CMK (cell line): ENCODE results near the gene VAV3.

Experiments
- DNase-seq: peaks from one replicate; pipeline ENCODE4 v3.0.0-alpha.2; 2010; ENCODE audit warnings: low read depth

VAV3 gene

GRCh38 chr1:107883562-107883961, 81.4 kb downstream of the VAV3 start:
- no peak for DNase-seq

GRCh38 chr1:107879927-107880326, 85.1 kb downstream of the VAV3 start:
- no peak for DNase-seq

- no peak for DNase-seq
These were observed 85.6 kb downstream of the VAV3 start for GRCh38 chr1:107879346-107879745.

DNA sequence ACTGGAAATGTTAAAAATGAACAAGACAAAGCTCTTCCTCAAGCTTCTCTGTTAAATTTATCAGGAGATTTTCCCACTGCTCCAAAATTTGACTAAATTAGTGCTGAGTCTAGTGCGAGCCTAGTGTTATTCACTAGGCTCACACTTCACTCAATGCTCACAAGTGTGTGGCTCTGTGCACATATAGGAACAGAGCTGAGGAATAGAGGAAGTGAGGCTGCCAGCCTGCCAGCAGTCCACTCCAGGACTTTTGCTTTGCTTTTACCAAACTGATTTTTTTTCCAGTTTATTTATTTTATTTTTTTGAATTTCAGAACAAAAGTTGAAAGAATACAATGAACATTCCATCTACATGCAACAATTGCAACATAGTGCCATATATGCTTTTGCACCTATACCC, 87.2 kb downstream of the VAV3 start:
- no peak for DNase-seq

DNA sequence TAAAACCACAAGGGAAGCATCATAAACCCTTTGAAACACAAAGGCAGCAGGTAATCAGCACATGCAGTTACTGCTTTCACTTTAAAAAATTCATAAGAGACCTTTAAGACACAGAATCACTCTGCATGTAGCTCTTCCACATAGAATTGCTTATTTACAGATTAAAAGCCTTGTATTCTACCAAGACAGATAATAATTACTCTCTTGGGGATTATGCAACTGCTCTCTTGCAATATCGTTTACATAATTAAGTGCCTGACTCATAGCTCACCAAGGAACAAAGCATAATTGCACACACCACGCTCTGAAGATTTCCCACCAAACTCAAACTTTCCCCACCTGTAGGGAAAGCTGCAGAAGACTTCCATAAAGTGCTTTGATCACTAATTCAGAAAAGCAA, 87.9 kb downstream of the VAV3 start:
- no peak for DNase-seq

GRCh38 chr1:107875689-107876088, 89.3 kb downstream of the VAV3 start:
- no peak for DNase-seq

DNA sequence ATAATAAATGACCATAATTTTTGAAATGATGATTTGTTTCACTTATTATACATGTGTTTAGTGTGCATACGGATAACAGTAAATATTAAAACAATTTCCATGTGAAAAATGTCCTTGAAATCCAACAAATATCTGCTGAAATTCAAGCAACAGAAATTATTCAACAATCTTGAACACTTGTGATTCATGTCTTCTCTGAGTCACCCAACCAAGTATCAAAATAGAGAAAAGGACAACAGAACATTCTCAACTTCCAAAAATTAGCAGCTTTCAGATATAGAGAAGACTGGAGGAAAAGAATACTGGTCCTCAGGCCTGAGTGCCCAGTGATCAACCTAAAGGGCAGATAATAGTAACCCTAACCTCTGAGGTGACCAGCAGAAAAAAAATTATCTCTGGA, 90.8 kb downstream of the VAV3 start:
- no peak for DNase-seq

GRCh38 chr1:107871687-107872395, 93.1 kb downstream of the VAV3 start:
- no peak for DNase-seq

DNA sequence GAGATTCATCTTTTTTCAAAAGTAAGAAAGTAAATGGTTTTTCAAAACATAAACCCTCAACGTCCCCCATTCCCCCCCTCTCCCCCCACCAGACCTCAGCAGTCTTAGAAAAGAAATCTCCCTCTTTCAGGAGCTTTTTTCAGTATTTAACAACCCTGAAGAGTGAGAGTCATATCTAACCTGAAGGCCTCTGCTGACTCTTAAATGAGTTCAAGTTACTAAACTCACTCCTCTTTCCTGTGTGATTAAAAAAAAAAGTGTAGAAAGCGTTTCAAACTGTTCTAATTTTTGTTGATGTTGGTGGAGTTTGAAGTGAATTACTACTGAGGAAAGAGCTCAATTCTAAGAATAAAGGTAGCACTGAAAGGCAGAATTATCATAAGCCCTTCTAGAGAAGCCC, 93.7 kb downstream of the VAV3 start:
- DNase-seq = no peak

GRCh38 chr1:107870696-107871095, 94.3 kb downstream of the VAV3 start:
- no peak for DNase-seq

DNA sequence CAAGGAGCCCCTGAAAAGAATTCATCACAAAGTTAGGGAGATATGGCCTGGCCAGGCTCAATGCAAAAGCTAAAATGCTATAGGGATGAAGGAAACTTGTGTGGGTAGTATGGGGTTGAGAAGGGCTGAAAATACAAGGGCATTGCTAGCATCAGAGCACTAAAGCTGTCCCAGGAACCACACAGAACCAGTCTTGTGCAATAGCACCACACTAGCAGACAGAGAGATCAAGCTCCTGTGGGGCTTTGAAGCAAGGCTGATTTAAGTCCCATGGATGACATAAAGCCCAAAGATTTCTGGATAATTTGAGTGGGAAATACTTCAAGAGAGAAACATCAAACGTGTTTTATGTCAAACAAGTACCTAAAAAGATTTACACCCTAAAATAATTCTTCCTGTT, 97.1 kb downstream of the VAV3 start:
- DNase-seq = no peak

DNA sequence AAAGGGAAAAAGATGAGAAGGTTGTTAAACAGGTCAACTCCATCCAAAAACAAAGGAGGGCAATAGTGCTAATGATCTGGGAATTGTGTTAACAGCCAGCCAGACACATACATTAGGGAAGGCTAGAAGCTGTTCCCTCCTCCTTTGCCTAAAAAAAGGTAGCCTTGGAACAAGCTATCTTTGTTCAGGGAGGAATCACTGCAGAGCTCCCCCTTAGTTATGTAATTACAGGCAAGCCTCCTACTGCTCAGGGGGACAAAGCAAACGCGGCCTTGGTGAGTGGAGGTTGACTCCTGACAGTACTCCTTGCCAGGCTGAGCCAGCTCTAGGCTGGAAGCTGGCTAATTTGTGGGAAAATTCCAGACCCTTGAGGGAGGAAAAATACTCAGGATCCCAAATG, 97.6 kb downstream of the VAV3 start:
- no peak for DNase-seq

- no peak for DNase-seq
These were observed 98.1 kb downstream of the VAV3 start for GRCh38 chr1:107866870-107867269.

GRCh38 chr1:107865627-107866026, 99.4 kb downstream of the VAV3 start:
- DNase-seq = no peak

DNA sequence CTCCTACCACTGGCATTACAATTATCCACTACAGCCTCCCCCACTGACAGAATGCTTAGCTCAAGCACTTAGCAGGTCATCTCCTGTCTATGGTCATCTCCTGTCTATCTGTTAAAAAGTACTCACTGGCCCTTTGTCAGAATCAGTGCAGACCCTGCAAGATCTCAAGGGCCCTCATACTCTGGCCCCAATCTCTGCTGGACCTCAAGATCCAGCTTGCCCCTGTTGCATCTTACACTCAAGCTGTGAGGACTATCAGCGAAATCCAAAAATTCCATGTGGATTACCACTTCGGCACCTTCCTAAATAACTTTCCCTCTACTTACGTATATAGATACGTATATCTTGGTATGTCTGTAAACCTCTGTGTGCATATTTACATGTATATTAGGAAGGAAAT, 101.6 kb downstream of the VAV3 start:
- no peak for DNase-seq

DNA sequence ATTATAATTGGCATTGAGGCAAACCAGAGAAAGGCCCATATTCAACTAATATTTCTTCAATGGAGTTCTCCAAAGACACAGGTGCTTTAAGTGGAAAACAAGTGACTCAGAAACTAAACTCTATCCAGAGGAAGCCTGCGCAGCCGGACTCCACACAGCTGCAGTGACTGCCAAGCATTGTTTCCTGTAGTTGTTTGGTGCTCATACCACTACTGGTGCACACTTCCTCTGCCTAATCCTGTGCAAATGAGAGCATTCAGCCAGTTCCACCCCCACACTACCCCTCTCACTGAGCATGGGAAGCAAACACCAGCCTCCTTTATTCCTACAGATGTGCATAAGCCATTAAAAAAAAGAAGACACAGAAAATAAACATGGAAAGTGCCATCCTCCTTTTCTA, 102.9 kb downstream of the VAV3 start:
- no peak for DNase-seq

GRCh38 chr1:107858323-107858722, 106.7 kb downstream of the VAV3 start:
- DNase-seq = no peak

- DNase-seq = no peak
These were observed 113.6 kb downstream of the VAV3 start for GRCh38 chr1:107851418-107851817.

DNA sequence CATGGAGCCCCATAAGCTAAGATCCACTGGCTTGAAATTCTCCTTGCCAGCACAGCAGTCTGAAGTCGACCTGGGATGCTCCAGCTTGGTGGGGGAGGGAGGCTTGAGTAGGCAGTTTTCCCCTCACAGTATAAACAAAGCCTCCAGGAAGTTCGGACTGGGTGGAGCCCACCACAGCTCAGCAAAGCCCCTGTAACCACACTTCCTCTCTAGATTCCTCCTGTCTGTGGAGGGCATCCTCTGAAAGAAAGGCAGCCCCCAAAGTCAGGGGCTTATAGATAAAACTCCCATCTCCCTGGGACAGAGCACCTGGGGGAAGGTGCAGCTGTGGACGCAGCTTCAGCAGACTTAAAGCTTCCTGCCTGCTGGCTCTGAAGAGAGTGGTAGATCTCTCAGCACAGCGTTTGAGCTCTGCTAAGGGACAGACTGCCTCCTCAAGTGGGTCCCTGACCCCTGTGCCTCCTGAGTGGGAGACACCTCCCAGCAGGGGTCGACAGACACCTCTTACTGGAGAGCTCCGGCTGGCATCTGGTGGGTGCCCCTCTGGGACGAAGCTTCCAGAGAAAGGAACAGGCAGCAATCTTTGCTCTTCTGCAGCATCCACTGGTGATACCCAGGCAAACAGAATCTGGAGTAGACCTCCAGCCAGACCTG, 120.3 kb downstream of the VAV3 start:
- DNase-seq = peak; percentile 60

DNA sequence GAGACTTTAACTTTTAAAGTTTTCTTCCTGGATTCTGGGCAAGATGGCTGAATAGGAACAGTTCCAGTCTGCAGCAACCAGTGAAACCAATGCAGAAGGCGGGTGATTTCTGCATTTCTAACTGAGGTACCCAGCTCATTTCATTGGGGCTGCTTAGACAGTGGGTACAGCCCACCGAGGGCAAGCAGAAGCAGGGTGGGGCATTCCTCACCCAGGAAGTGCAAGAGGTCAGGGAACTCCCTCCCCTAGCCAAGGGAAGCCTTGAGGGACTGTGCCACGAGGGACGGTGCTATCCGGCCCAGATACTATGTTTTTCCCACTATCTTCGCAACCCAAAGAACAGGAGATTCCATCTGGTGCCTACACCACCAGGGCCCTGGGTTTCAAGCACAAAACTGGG, 121.0 kb downstream of the VAV3 start:
- no peak for DNase-seq

- DNase-seq = no peak
These were observed 122.7 kb downstream of the VAV3 start for GRCh38 chr1:107842241-107842640.

GRCh38 chr1:107840725-107841124, 124.3 kb downstream of the VAV3 start:
- no peak for DNase-seq

- DNase-seq = no peak
These were observed 126.9 kb downstream of the VAV3 start for GRCh38 chr1:107838056-107838455.

DNA sequence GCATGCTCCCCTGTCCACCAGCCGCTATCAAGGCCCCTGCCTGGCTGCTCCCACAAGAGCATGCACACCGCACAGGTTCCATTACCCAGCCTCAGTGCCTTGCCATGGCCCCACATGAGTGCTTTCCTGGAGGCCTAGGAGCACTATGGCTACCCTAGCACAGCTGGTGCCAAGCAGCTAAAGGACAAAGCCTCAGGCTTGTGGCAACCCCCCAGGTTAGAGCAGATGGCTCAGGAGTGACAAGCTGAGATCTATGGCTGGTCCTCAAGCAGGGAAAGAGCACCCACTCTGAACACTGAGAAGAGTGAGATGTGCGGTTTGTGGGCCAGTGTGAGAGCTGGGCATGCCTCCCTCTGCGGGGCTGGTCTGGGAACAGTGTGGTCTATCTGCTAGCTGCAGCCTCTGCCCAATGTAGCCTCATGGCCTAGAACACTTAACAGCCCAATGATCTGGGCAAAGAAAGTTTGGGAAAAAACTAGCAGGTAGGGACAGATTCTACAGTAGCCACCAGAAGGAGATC, 129.8 kb downstream of the VAV3 start:
- no peak for DNase-seq
